Dermis microvascular lymphatic vessel endothelial cell (primary cell): ENCODE results near the gene ARF3. TPM values are rescaled to one million over a fixed set of nuclear protein-coding genes. Genes with fewer than 3 reads are reported as not detected.

Experiments
- DNase-seq, 2 donors: peaks; one replicate each; pipeline versions ENCODE4 v3.0.0 to v3.0.0-alpha.2; 2010; ENCODE audit warnings: low read depth in 2 of 2
- total RNA-seq: library from RNA; depleted of rRNA; stranded (reverse); fragments of >200 nt; gene quantifications from 2 replicates; pipeline ENCODE4 v1.2.1, GENCODE V29; 2014

The ARF3 gene
- total RNA-seq, 1 donor from 2014 or later: 40.7 TPM

DNA sequence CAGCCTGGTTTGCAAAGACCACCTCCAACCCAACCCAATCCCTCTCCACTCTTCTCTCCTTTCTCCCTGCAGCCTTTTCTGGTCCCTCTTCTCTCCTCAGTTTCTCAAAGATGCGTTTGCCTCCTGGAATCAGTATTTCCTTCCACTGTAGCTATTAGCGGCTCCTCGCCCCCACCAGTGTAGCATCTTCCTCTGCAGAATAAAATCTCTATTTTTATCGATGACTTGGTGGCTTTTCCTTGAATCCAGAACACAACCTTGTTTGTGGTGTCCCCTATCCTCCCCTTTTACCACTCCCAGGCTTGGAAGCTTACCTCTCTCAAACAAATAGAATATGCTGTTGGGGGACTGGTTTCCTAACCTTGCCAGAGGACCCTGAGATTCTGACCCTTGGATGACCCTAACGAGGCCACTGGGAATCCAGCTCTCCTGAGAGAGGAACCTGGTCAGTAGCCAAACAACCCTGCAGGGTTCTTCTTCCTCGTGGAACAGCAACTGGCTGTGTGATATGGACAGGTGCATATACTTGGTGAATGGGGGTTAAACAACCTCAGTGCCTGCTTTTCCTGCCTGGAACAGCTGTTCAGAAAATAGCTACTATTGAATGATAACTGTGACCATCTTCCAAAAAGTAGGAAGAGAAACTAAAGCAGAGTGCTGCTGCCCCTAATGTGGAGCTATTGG, 25.3 kb upstream of the ARF3 start:
- no peak for DNase-seq

DNA sequence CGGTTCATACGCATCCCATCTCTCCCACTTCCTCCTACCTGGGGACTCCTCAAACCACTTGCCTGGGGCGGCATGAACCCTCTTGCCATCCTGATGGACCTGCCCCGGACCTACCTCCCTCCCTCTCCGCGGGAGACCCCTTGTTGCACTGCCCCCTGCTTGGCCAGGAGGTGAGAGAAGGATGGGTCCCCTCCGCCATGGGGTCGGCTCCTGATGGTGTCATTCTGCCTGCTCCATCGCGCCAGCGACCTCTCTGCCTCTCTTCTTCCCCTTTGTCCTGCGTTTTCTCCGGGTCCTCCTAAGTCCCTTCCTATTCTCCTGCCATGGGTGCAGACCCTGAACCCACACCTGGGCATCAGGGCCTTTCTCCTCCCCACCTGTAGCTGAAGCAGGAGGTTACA, 24.5 kb upstream of the ARF3 start:
- no peak for DNase-seq

DNA sequence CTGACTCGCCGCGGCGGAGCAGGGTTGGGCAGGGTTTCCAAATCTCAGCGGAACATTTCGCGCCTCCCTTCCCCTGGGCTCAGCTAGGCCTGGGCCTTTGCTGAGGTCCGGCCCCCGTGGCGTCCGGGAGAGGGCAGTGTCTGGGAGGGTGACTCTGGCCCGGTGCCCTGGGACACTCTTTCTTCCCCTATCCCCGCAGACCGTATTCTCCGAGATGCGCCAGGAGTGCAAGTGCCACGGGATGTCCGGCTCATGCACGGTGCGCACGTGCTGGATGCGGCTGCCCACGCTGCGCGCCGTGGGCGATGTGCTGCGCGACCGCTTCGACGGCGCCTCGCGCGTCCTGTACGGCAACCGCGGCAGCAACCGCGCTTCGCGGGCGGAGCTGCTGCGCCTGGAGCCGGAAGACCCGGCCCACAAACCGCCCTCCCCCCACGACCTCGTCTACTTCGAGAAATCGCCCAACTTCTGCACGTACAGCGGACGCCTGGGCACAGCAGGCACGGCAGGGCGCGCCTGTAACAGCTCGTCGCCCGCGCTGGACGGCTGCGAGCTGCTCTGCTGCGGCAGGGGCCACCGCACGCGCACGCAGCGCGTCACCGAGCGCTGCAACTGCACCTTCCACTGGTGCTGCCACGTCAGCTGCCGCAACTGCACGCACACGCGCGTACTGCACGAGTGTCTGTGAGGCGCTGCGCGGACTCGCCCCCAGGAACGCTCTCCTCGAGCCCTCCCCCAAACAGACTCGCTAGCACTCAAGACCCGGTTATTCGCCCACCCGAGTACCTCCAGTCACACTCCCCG, 23.9 kb upstream of the ARF3 start:
- DNase-seq: no peak

DNA sequence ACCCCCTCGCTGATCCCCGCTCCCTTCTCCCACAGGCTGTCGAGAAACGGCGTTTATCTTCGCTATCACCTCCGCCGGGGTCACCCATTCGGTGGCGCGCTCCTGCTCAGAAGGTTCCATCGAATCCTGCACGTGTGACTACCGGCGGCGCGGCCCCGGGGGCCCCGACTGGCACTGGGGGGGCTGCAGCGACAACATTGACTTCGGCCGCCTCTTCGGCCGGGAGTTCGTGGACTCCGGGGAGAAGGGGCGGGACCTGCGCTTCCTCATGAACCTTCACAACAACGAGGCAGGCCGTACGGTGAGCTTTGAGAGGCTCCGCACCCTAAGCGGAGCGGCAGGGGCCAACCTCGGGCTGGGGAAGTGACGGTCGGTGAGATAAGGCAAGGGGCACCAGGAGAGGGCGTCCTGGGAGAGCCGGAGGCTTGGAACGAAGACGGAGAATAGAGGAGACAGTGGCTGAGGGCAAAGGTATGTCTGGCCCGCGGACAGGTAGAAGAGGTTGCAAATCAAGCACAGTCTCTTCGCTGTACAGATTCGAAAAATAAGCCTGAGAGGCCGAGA, 23.2 kb upstream of the ARF3 start:
- DNase-seq: no peak

DNA sequence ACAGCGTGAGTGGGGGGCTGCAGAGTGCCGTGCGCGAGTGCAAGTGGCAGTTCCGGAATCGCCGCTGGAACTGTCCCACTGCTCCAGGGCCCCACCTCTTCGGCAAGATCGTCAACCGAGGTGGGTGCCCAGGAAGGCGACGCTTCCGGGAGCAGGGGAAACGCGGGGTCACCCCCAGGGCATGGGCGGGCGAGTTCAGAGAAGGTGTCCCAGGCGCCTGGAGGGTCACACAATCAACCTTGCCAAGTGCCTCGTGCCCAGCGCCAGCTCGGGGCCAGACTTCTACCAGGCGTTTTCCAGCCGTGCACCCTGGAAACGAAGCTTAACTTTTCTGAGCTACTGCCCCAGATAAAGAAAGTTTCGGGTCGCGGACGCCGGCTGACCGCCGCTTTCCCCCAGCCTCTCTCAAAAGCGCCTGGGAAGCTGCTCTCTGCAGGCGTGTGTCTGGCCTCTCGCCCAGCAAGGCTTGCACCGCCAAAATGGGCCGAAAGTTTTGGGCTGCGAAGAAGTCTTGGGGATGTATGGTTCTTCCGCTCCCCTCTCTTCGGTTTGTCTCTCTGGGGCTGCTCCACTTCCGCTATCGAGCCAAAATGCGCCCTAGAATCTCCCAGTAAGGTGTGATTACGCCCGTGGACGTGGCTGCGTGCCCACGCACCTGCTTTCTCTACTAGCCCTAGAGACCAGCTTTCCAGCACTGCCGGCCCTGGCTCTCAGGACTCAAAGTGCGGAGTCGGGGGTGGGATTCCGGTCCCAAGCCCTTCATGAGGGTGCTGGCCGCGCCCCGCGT, 22.5 kb upstream of the ARF3 start:
- DNase-seq: no peak

DNA sequence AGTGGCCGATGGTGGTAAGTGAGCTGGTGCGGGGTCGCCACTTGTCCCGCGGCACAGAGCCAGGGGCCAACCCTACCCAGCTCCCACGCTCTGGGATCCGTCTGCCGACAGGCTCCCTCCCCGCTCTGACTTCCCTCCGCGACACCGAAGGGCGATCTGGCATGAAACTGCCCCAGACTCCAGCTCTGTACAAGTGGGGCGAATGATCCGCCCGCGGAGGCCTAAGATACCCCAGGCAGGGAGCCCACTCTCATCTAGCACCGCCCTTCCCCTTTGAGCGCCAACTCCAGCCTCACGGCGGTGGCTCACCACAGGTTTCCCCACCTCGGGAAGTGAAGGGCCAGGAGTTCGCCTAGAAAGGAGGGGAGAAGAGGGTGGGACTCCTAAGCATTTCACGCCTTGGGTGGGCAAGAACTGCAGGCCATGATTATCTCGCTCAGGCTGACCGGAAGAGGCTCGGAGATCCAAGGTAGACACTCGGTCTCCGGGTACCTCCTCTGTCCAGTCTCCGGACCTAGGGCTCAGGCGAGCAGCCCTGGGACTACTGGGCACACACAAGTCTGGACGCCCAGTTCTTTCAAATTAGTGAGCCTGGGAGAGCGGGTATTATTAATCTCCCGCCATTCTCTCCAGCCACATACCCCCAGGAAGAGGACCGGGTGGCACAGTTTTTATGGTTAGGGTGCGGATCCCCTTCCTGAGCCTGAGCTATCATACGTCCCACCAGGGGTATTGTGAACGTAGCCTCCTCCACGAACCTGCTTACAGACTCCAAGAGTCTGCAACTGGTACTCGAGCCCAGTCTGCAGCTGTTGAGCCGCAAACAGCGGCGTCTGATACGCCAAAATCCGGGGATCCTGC, 21.7 kb upstream of the ARF3 start:
- DNase-seq: no peak

DNA sequence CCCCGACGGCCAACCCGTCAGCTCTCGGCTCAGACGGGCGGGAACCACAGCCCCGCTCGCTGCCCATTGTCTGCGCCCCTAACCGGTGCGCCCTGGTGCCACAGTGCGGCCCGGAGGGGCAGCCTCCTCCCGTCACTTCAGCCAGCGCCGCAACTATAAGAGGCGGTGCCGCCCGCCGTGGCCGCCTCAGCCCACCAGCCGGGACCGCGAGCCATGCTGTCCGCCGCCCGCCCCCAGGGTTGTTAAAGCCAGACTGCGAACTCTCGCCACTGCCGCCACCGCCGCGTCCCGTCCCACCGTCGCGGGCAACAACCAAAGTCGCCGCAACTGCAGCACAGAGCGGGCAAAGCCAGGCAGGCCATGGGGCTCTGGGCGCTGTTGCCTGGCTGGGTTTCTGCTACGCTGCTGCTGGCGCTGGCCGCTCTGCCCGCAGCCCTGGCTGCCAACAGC, 21.0 kb upstream of the ARF3 start, which contains the start of gene WNT1:
Gene WNT1 (plus strand): TSS at position 32 of the 450 bp plus-strand sequence. CDS start 329 bp downstream, at position 361.
- no peak for DNase-seq

DNA sequence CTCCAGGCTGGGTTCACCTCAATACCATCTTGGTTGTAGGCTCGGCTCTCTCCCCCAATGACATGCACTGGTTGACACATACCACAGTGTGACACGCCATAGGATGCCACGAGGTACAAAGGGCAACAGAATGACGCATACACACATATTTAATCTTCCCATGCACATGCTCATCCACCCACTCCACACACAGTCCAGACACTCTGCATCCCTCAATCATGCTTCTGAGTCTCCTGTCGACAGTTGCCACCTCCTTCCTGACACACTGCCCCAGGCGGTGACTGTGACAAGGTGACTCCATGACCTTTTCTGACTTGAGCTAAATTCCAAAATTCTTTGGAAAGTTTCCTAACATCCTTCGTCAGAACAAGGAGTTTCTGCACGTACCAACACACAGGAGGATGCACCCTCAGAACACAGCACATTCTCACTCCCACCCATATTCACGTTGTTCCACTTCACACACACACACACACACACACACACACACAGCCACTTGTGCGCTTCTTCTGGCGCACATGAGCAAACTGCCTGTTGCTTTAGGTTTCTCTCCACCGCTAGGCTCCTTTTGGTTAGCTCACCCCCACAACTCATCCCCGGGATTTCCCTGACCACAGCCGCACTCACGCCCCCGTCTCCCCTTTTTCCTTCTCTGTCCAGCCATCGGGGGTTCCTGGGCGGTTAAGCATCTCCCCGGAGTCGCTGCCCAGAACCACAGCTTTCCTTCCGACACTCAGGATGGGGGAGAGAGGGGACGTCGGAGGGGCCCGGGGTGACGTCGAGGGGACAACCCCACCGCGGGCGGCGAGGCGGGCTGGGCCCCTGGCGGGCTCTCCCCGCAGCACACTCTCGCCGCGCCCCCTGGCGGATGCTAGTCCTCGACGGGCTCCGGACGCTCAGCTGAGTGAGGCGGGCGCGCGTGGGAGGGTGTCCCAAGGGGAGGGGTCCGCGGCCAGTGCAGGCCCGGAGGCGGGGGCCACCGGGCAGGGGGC, 20.3 kb upstream of the ARF3 start:
- DNase-seq: peak in 1 of 2 donors; percentile 60

- DNase-seq: peak in 1 of 2 donors; percentile 64
Measured at GRCh38 chr12:48973941-48974673, 16.8 kb upstream of the ARF3 start.

- DNase-seq: no peak
Measured at GRCh38 chr12:48973531-48973930, 16.2 kb upstream of the ARF3 start.

GRCh38 chr12:48972952-48973483, 15.7 kb upstream of the ARF3 start:
- no peak for DNase-seq

GRCh38 chr12:48972213-48972951, 15.1 kb upstream of the ARF3 start:
- no peak for DNase-seq

- no peak for DNase-seq
Measured at GRCh38 chr12:48970702-48971334, 13.5 kb upstream of the ARF3 start.

GRCh38 chr12:48969833-48970701, 12.8 kb upstream of the ARF3 start:
- peak in 1 of 2 donors; percentile 31 for DNase-seq

DNA sequence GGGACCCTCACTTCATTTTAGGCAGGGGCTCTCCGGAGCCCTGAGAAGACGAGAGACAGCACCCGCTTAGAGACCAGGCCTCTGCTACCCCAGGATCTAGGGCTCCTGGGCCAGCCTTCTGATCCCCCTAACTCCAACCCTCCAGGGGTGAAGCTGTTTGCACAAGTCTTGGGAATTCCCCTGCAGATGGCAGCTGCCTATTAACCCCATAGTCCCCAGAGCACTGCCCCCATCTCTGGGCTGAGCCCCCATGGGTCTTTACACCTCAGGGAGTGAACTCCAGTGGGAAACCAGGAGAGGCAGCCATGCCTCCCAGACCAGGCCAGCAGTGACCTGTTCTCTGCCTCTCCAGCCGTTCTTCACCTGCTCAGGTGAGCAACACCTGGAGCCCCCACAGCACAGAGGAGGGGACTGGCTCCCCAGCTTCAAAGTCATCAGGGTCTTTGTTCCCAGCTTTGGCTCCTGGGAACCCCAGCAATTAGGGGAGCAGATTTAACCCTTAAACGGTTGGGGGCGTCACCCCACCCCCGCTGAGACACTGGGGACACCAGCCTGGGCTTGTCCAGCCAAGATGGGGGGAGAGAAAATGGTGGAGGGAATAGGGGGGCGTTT, 12.0 kb upstream of the ARF3 start:
- DNase-seq: no peak

- DNase-seq: no peak
Measured at GRCh38 chr12:48968467-48968866, 11.2 kb upstream of the ARF3 start.
